GM10847 (cell line): ENCODE results near the gene ARHGAP11A.

Source experiments
- POLR2A ChIP-seq: IDR thresholded peaks from 2 replicates; pipeline ENCODE4 v1.6.1; 2011; ENCODE audit not compliant: insufficient read length; ENCODE audit errors: extremely low read depth

The ARHGAP11A gene

DNA sequence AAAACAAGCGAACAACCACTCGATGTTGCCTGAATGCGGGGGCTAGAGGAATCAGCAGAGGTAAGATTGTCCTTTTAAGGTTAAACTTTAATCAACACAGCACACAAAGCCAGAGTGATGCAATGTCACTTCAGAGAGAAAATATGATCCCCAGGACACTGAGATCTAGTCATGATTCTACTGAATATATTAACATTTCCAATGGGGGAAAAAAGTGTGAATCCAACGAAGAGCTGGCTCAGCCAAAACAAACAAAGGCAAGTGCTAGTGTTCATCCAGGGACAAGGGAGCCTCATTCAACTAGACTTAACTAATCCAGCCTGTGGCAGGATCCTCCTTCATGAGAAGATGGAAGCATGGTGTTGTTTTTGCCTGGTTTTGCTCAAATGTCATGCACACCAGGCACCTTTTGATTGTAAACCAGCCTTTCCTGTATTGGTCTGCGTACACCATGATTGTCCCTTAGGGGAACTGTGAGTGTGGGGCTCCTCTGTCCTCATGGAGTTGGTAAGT is 62.0 kb downstream of the ARHGAP11A start:
- TF ChIP-seq POLR2A, result no peak

GRCh38 chr15:32679298-32679690 is 64.0 kb downstream of the ARHGAP11A start:
- TF ChIP-seq POLR2A, result no peak

DNA sequence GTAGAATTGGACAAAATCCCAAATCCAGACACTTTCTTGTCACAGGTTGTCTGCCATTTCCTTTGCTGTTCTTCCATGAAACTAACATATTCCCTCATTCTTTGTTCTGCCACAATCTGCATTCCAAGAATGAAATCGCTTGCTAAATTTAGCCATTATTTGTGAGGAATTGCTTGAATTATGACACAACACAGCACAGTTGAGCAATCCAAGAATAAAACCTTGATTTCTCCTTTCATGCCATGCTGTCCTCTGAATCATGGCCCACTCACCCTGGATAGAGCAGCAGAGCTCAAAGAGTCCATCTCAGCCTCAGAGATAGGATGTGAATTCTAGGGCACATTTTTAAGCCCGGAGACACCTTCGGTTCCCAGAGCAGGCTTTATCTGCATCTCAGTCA is 67.3 kb downstream of the ARHGAP11A start:
- TF ChIP-seq POLR2A, result no peak

GRCh38 chr15:32682977-32683630 is 67.8 kb downstream of the ARHGAP11A start:
- no peak for TF ChIP-seq POLR2A

GRCh38 chr15:32683906-32684584 is 68.7 kb downstream of the ARHGAP11A start:
- no peak for TF ChIP-seq POLR2A

DNA sequence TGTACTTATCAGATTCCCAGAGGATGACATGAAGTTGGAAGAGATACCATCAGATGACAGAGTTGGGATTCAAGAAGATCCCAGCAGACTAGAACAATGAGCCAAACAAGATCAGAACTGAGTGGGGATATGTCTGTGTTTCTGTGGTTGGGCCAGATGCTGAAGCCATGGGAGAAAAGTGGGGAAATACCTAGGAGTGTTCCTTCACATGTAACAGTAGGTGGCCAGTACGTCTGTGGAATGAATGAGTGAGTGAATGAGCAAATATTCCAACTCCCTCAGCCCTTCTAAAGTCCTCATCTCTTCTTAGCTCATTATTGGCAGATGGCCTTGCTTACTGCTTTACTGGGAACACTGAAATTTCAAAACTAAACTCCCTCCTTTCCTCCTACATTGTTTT is 70.3 kb downstream of the ARHGAP11A start:
- no peak for TF ChIP-seq POLR2A

DNA sequence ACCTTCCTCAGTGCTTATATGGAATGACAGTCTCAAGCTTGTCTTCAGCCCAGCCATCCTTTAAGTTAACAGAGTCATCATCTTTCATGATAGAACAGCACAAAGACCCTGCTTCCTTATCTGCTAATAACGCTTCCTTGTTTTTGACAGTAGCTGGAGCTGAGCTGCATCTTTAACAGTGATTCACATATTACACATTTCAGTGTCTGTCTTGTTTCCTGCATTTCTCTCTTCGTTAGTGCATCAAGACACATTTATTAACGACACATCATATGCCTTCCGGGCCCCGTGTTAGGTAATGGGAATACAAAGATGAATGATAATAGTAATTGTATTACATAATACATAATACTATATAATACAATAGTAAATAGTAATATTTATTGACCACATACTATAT is 72.3 kb downstream of the ARHGAP11A start:
- no peak for TF ChIP-seq POLR2A

GRCh38 chr15:32688151-32688639 is 72.9 kb downstream of the ARHGAP11A start:
- TF ChIP-seq POLR2A, result no peak
